ENCODE results near the gene APOL4.
A peak's percentile ranks its signal among the peaks of the same experiment; 100 is the strongest.
"Not testable (repeated sequence)": the region's sequence is repeated elsewhere in the genome, so short reads cannot be mapped to it uniquely, and the experiment has no call there.

The APOL4 gene
- total RNA-seq: 0.10 to 1.4 reads per million in 2 donors

- DNase-seq: no peak
Measured at GRCh38 chr22:36201630-36202319, at the start of gene APOL4. Gene APOL4 (minus strand): TSS chr22:36201809. CDS start chr22:36201734, 75 bp downstream.

- not testable (repeated sequence) for DNase-seq
Measured at GRCh38 chr22:36250292-36250960, 48.8 kb upstream of the APOL4 start.

GRCh38 chr22:36249160-36249559 is 47.6 kb upstream of the APOL4 start:
- DNase-seq: no peak

- DNase-seq: no peak
Measured at GRCh38 chr22:36247955-36248354, 46.3 kb upstream of the APOL4 start.

- no peak for DNase-seq
Measured at GRCh38 chr22:36246718-36247117, 45.1 kb upstream of the APOL4 start.

GRCh38 chr22:36245805-36246356 is 44.3 kb upstream of the APOL4 start:
- no peak for DNase-seq

- no peak for DNase-seq
Measured at GRCh38 chr22:36244522-36245391, 43.1 kb upstream of the APOL4 start.

GRCh38 chr22:36243986-36244385 is 42.4 kb upstream of the APOL4 start:
- no peak for DNase-seq

- peak; percentile 40 for DNase-seq
Measured at GRCh38 chr22:36239401-36240171, 38.0 kb upstream of the APOL4 start, which contains the start of gene APOL2. Gene APOL2 (minus strand): TSS chr22:36239527. CDS start chr22:36233162, 6,365 bp downstream.

GRCh38 chr22:36239150-36239400 is 37.5 kb upstream of the APOL4 start:
- no peak for DNase-seq

- DNase-seq: no peak
Measured at GRCh38 chr22:36238373-36239149, 37.0 kb upstream of the APOL4 start.

GRCh38 chr22:36237462-36238372 is 36.1 kb upstream of the APOL4 start:
- no peak for DNase-seq

GRCh38 chr22:36236388-36237319 is 35.0 kb upstream of the APOL4 start:
- DNase-seq: no peak

GRCh38 chr22:36235585-36235984 is 34.0 kb upstream of the APOL4 start:
- DNase-seq: no peak

- no peak for DNase-seq
Measured at GRCh38 chr22:36234919-36235318, 33.3 kb upstream of the APOL4 start.

- no peak for DNase-seq
Measured at GRCh38 chr22:36234213-36234612, 32.6 kb upstream of the APOL4 start.

GRCh38 chr22:36233796-36234195 is 32.2 kb upstream of the APOL4 start:
- no peak for DNase-seq

- no peak for DNase-seq
Measured at GRCh38 chr22:36232715-36233401, 31.2 kb upstream of the APOL4 start.

GRCh38 chr22:36231051-36231450 is 29.4 kb upstream of the APOL4 start:
- not testable (repeated sequence) for DNase-seq

Measured in activated gamma-delta T cell (primary cell).